Fibroblast of the conjunctiva (primary cell): Measurements from ENCODE around the gene C17orf58.
"Not testable (repeated sequence)": the region's sequence is repeated elsewhere in the genome, so short reads cannot be mapped to it uniquely, and the experiment has no call there.

Experiments used
- DNase-seq: peaks from one replicate; pipeline ENCODE4 v3.0.0-alpha.2; 2010; ENCODE audit warnings: low read depth

C17orf58 gene

GRCh38 chr17:68004201-68004600 is 7.9 kb upstream of the C17orf58 start:
- no peak for DNase-seq

- DNase-seq, result no peak
Observed at GRCh38 chr17:67999291-67999911, 3.1 kb upstream of the C17orf58 start.

DNA sequence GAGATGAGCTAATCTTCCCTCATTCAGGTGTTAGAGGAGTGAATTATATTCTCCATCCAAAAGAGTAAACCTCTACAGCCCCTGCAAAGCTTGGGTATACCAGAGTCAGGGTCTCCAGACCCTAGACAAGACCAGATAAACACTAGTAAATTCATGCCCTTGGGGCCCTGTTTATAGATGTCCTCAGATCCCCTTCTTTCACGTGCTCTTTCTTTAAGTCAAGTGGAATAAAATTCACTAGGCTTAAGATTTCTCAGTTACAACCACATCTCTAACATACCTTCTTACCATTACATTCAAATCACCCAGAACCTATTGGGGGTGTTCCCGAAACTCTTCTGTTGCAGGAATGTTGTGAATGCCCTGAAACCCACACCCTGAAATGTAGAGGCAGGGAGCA is 2.2 kb upstream of the C17orf58 start:
- DNase-seq, result no peak

DNA sequence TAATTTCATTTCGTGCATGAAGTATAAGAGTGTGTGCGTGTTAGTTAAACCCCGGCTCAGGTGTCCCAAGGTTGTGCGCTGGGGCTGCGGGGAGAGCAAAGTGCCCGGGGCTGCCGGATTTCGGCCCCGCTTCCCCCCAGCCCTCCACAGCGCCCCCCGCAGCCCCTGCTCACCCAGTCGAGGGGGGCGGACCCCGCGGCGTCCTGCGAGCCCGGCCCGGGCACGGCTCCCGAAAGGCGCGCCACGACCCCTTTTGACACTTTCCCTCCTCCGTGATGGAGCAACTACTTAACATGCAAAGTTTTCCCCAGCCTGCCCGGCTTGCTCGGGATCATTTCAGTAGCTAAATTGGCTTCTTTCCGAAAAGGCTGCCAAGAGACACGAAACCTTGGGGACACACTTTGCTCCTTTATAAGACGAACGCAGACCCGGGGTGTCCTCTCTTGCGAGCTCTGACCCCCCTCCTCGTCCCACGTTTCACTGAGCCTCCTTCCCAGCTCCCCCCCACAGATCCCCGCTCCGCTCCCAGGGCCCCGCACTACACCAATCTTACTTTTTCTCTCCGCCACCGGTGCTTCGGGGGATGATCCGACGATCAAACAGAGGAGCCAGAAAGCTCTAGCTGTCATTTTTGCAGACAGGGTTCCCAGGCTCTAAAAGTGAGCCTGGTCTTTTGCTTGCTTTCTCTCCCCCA is 552 bp downstream of the C17orf58 start:
- DNase-seq, result no peak

GRCh38 chr17:67994817-67995569 is 1.3 kb downstream of the C17orf58 start:
- DNase-seq, result peak; percentile 64

DNA sequence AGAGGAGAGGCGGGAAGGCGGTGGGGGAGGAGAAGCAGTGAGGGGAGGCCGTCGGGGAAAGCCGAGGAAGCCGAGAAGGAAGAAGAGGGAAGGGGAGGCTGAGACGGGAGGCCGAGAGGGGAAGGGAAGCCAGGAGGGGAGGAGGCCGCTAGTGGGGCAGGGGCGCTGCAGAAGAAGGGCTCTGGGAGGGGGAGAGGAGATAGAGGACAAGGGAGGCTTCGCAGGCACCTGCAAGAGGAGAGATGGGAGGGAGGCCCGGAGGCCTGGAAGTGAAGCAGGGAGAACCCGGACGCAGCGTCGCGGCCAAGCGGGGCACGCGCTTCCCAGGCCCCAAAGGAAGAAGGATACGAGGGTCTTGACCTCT is 2.3 kb downstream of the C17orf58 start:
- no peak for DNase-seq

- peak; percentile 55 for DNase-seq
Observed at GRCh38 chr17:67993153-67993997, 2.9 kb downstream of the C17orf58 start.

GRCh38 chr17:67992548-67993152 is 3.6 kb downstream of the C17orf58 start:
- DNase-seq, result no peak

DNA sequence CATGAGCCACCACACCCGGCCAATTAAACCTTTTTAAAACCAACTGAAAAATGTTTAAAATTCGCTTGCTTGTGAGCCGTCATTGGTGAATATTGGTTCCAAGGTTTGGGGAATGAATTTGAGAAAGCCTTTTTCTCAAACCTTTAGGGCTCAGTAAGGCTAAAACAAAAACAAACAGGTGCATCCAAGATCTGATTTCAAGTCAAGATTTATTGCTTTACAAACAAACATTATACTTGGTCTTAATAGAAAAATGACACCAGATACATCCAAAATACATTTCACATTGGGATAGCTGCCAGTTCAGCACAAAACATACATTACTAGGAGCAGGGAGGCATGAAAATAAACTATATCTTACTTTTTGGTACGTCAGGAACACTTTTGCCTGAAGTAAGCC is 5.4 kb downstream of the C17orf58 start:
- DNase-seq, result no peak

- no peak for DNase-seq
Observed at GRCh38 chr17:67983383-67983688, 12.9 kb downstream of the C17orf58 start.

DNA sequence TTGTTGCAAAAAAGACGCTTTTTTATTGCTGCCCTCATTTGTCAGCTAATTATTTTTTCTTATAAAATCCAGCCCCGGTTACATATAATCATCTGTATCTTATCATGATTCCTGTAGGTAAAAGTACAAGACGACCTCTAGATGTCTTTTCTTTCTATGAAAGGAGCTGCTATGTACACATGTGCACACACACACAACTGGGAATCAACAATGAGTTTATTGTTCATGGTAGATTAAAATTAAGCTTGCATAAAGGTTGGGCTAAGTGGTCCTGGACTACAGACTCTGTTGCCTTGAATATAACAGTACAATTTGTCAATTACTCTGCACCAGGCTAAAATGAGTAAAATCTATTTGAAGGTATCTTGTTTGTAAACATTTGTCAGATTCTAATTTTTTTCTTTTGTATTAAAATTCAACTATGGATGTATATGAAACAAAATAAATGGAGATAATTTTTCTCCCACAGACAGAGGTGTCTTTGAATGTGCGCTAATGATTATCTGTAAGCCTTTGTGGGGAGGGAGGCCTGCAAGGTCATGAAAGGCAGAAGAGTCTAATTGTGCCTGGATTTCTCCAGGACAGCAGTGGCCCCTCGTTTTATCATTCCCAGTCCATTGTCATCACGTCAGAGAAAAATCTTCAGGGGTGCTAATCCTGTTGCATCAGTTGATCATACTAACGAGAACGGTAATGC is 13.4 kb downstream of the C17orf58 start:
- DNase-seq, result no peak

- DNase-seq, result no peak
Observed at GRCh38 chr17:67982034-67982640, 14.1 kb downstream of the C17orf58 start.

DNA sequence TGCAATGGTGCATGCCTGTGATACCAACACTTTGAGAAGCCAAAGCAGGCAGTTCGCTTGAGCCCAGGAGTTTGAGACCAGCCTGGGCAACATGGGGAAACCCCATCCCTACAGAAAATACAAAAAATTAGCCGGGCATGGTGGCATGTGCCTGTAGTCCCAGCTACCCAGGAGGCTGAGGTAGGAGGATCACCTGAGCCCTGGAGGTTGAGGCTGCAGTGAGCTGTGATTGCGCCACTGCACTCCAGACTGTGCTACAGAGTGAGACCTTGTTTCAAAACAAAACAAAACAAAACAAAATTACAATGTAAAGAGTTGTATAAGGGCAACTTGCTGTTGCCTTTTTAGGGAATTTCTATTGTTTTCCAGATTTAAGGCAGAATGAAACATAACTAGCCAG is 15.4 kb downstream of the C17orf58 start:
- not testable (repeated sequence) for DNase-seq

DNA sequence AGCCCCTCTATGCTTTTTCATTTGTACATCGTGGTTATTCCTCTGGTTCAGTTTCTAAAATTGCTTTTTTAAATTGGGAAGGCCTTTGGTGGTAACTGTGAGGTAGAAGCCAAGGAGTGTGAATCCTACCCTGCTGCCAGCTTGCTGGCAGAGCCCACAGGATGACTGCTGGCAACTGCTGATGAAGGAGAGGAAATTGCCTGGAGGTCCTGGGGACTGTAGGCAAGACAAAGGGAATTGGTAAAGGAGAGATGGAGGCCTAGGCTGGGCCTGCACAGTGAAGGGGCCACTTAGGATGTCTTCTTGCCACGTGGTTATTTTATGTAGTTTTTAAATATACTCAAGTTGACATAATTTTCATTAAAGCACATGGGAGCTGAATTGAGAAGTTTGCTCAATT is 15.8 kb downstream of the C17orf58 start:
- no peak for DNase-seq

GRCh38 chr17:67976306-67976705 is 20.0 kb downstream of the C17orf58 start:
- DNase-seq, result not testable (repeated sequence)

DNA sequence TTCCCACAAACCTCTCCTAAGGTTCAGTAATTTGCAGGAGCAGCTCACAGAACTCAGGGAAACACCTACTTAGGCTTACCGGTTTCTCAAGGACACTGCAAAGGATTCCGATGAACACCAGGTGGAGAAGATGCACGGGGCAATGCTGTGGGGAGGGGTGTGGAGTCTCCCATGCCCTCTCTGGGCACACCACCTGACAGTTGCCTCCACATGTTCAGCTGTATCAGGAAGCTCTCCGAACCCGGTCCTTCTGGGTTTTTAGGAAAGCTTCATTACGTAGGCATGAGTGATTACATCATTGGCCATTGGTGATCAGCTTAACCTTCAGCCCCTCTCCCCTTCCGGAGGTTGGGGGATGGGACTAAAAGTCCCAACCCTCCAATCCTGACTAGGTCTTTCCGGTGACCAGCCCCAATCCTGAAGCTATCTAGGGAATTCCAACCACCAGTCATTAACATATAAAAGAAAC is 21.6 kb downstream of the C17orf58 start:
- no peak for DNase-seq

DNA sequence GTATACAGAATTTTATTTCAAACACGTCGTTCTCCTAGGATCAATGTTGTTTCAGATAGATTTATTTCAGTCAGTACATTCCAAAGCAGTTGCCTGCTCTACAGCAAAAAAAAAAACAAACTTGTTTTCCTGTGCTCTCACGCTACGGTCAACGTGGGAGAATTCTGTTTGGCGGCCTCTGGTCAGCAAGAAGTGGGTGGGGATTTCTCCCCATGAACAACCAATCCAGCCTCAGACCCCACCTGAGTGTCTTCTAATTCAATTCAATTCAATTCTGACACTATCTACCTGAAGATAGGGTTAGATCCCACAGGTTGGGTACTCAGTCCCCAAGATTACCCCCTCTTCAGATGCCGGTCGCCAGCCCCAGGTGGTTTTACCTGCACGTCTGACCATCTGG is 22.1 kb downstream of the C17orf58 start:
- no peak for DNase-seq

DNA sequence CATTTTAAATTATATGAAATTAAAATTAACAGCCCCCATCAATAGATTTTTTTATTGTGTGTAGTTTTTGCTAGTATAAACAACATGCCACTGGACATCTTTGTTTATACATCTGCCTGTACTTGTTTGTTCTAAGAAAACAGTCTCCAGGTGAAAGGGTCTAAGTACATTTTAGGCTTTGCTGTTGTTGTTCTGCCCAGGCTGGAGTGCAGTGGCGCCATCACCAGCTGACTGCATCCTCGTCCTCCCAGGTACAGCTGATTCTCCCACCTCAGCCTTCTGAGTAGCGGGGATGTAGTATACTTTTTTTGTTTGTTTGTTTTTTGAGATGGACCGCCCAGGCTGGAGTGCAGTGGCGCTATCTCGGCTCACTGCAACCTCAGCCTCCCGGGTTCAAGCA is 25.5 kb downstream of the C17orf58 start:
- no peak for DNase-seq

GRCh38 chr17:67963145-67963572 is 33.1 kb downstream of the C17orf58 start:
- DNase-seq, result peak; percentile 55

GRCh38 chr17:67962156-67962555 is 34.1 kb downstream of the C17orf58 start:
- DNase-seq, result not testable (repeated sequence)

DNA sequence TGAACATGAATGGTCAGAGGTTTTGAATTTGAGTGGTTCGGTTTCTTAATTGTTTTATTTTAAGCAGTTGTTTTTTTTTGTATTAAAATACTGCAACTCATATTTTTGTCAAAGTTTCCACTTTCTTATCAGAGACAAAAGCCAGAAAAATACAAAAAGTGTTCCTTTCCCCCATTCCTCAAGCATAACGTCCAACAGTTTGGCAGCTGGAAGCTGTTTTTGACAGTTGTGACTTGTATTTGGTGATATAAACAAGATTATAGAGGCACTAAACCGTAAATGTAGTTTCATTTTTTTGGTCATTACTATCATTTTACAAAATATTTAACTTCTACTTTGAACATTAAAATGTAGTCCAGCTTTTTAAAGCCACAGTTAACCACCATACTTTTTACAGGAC is 36.0 kb downstream of the C17orf58 start:
- DNase-seq, result not testable (repeated sequence)
